MM.1S (cell line): Measurements from ENCODE around the gene IL20RB.

Experiments used
- DNase-seq: peaks from one replicate; pipeline ENCODE4 v3.0.0-alpha.2; 2015
- H2AFZ ChIP-seq: fragments of 300-600 bp; sonication (generic); 2 replicates; pipeline ENCODE4 v1.6.0; 2016; ENCODE audit warnings: antibody characterized with exemption, low read length
- H3F3A ChIP-seq: fragments of 300-600 bp; sonication (generic); 2 replicates; pipeline ENCODE4 v1.6.1; 2016; ENCODE audit warnings: mild to moderate bottlenecking, antibody characterized with exemption, low read length, moderate library complexity, mixed read lengths; ENCODE audit not compliant: insufficient read depth
- H3K27ac ChIP-seq: fragments of 300-600 bp; sonication (generic); 2 replicates; pipeline ENCODE4 v1.5.1; 2016; ENCODE audit warnings: mild to moderate bottlenecking, low read length
- H3K27me3 ChIP-seq: fragments of 300-600 bp; sonication (generic); replicated peaks from 2 replicates; pipeline ENCODE4 v1.6.0; 2016; ENCODE audit warnings: low read length; ENCODE audit not compliant: insufficient read depth
- H3K36me3 ChIP-seq: fragments of 300-600 bp; sonication (generic); replicated peaks from 2 replicates; pipeline ENCODE4 v1.6.1; 2016; ENCODE audit warnings: mild to moderate bottlenecking, low read length, mixed read lengths; ENCODE audit not compliant: insufficient read depth
- H3K4me1 ChIP-seq: fragments of 300-600 bp; sonication (generic); 2 replicates; pipeline ENCODE4 v1.6.1; 2016; ENCODE audit warnings: low read length, mixed read lengths
- H3K4me2 ChIP-seq: fragments of 300-600 bp; sonication (generic); 2 replicates; pipeline ENCODE4 v1.6.0; 2016; ENCODE audit warnings: low read depth, low read length
- H3K4me3 ChIP-seq: fragments of 300-600 bp; sonication (generic); 2 replicates; pipeline ENCODE4 v1.5.1; 2016; ENCODE audit warnings: low read length, mixed read lengths
- H3K79me2 ChIP-seq: fragments of 300-600 bp; sonication (generic); 2 replicates; pipeline ENCODE4 v1.6.1; 2016; ENCODE audit warnings: mixed run types, low read length, mixed read lengths
- H3K9ac ChIP-seq: fragments of 300-600 bp; sonication (generic); 2 replicates; pipeline ENCODE4 v1.6.1; 2016; ENCODE audit warnings: low read length, mixed read lengths
- H3K9me2 ChIP-seq: fragments of 300-600 bp; sonication (generic); replicated peaks from 2 replicates; pipeline ENCODE4 v1.6.1; 2016; ENCODE audit warnings: mild to moderate bottlenecking, low read length, mixed read lengths; ENCODE audit not compliant: insufficient read depth
- H3K9me3 ChIP-seq: fragments of 300-600 bp; sonication (generic); replicated peaks from 2 replicates; pipeline ENCODE4 v1.6.1; 2016; ENCODE audit warnings: mild to moderate bottlenecking, low read length, mixed read lengths; ENCODE audit not compliant: insufficient read depth
- H4K20me1 ChIP-seq: fragments of 300-600 bp; sonication (generic); 2 replicates; pipeline ENCODE4 v1.6.1; 2016; ENCODE audit warnings: mild to moderate bottlenecking, low read length, moderate library complexity, mixed read lengths; ENCODE audit not compliant: insufficient read depth
- EZH2 ChIP-seq: fragments of 300-600 bp; sonication (generic); optimal IDR thresholded peaks from 2 replicates; pipeline ENCODE3; 2017; ENCODE audit warnings: low read depth, mild to moderate bottlenecking, antibody characterized with exemption, low read length, mixed read lengths
- EZH2phosphoT487 ChIP-seq: fragments of 300-600 bp; sonication (generic); IDR thresholded peaks from 2 replicates; pipeline ENCODE4 v1.6.1; 2018; ENCODE audit warnings: antibody characterized with exemption, low read length
- TF ChIP-seq, protein P1 (sequence below): fragments of 300-600 bp; sonication (generic); IDR thresholded peaks from 2 replicates; pipeline ENCODE4 v1.5.1; 2016; ENCODE audit warnings: antibody characterized with exemption, low read length, mixed read lengths

IL20RB gene

DNA sequence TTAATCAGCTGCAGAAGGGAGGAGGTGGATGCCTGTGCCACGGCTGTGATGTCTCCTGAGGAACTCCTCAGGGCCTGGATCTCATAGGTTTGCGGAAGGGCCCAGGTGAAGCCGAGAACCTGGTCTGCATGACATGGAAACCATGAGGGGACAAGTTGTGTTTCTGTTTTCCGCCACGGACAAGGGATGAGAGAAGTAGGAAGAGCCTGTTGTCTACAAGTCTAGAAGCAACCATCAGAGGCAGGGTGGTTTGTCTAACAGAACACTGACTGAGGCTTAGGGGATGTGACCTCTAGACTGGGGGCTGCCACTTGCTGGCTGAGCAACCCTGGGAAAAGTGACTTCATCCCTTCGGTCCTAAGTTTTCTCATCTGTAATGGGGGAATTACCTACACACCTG is 52.4 kb downstream of the IL20RB start:
- Histone ChIP-seq H3K79me2 (no peaks in the 10 kb centered on the region), H3K9me2 (no peaks in the 10 kb centered on the region), H3K4me3 (no peak overlapping the region), H3K4me2 (no peak overlapping the region), H4K20me1 (no peaks in the 10 kb centered on the region), H3F3A (no peaks in the 10 kb centered on the region), H3K27me3 (no peaks in the 10 kb centered on the region), H3K36me3 (no peaks in the 10 kb centered on the region), H3K9ac (no peak overlapping the region), H3K4me1 (no peaks in the 10 kb centered on the region; the same call in 1 of the 2 replicates), H3K27ac (no peak overlapping the region), H2AFZ (no peak overlapping the region), H3K9me3 (no peaks in the 10 kb centered on the region)
- no peak for DNase-seq
- TF ChIP-seq EZH2 (no peak), EZH2phosphoT487 (no peak)
- TF ChIP-seq, protein P1, sequence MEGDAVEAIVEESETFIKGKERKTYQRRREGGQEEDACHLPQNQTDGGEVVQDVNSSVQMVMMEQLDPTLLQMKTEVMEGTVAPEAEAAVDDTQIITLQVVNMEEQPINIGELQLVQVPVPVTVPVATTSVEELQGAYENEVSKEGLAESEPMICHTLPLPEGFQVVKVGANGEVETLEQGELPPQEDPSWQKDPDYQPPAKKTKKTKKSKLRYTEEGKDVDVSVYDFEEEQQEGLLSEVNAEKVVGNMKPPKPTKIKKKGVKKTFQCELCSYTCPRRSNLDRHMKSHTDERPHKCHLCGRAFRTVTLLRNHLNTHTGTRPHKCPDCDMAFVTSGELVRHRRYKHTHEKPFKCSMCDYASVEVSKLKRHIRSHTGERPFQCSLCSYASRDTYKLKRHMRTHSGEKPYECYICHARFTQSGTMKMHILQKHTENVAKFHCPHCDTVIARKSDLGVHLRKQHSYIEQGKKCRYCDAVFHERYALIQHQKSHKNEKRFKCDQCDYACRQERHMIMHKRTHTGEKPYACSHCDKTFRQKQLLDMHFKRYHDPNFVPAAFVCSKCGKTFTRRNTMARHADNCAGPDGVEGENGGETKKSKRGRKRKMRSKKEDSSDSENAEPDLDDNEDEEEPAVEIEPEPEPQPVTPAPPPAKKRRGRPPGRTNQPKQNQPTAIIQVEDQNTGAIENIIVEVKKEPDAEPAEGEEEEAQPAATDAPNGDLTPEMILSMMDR = no peak

DNA sequence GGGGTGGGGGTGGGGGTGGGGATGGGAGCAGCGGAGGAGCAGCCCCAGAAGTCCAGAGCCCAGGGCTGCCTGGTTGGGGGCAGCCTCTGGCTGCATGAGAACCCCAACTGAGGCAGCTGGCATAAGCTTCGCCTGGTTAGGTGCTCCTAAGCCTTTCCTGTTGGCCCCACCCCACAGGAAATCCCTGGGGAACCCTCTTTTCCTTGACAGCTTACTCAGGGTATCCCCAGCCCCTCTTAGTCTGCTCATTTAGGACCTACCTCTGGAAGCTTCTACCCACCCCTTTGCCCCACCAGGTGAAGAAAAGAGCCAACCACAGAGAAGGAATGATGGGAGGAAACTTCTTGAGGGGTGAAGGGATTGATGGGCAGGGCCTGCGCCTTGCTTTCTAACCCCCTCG is 53.4 kb downstream of the IL20RB start:
- no peaks in the 10 kb centered on the region for H3K27me3 ChIP-seq
- no peaks in the 10 kb centered on the region for H3K79me2 ChIP-seq
- H4K20me1 ChIP-seq = no peaks in the 10 kb centered on the region
- no peak for TF ChIP-seq EZH2
- TF ChIP-seq, protein P1 = no peak
- no peak for TF ChIP-seq EZH2phosphoT487
- H3F3A ChIP-seq = no peaks in the 10 kb centered on the region
- no peaks in the 10 kb centered on the region; the same call in 1 of the 2 replicates for H3K4me1 ChIP-seq
- H3K9me3 ChIP-seq = no peaks in the 10 kb centered on the region
- no peaks in the 10 kb centered on the region for H3K36me3 ChIP-seq
- H3K4me3 ChIP-seq = no peak overlapping the region
- no peak overlapping the region for H3K4me2 ChIP-seq
- no peak for DNase-seq
- H2AFZ ChIP-seq = no peak overlapping the region
- no peak overlapping the region for H3K27ac ChIP-seq
- no peak overlapping the region for H3K9ac ChIP-seq
- no peaks in the 10 kb centered on the region for H3K9me2 ChIP-seq

DNA sequence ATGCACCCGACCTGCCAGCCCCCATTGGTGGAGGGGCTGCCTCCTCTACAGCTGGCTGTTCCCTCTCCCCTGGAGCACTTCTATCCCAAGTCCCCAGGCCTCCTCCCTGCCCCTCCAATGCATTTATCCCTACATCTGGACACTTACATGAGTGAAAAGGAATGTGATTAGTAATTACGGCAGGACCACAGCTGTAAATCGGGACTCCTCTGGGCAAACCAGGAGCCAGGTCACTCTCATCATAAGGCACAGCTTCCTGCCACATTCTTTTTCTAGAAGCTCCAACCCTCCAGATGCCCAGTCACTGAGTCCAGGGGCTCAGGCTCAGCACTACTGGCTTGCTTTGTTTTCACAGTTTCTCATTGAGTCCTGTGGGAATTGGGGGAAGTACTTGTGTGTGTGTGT is 54.3 kb downstream of the IL20RB start:
- Histone ChIP-seq H3K4me1 (no peaks in the 10 kb centered on the region; the same call in 1 of the 2 replicates), H3K79me2 (no peaks in the 10 kb centered on the region), H3K36me3 (no peaks in the 10 kb centered on the region), H3K27ac (no peak overlapping the region), H3K9ac (no peak overlapping the region), H3K9me2 (no peaks in the 10 kb centered on the region), H3K4me2 (no peak overlapping the region), H2AFZ (no peak overlapping the region), H3K27me3 (no peaks in the 10 kb centered on the region), H3F3A (no peaks in the 10 kb centered on the region), H3K9me3 (no peaks in the 10 kb centered on the region), H3K4me3 (no peak overlapping the region), H4K20me1 (no peaks in the 10 kb centered on the region)
- no peak for TF ChIP-seq EZH2
- TF ChIP-seq EZH2phosphoT487 = no peak
- TF ChIP-seq, protein P1 = no peak
- no peak for DNase-seq
